Kidney (tissue), 14 donors: ENCODE data around the gene ME1. TPM values are rescaled to one million over a fixed set of nuclear protein-coding genes. Genes with fewer than 3 reads are reported as not detected.

Experiments
- DNase-seq, 5 donors: peaks; one replicate each; pipeline ENCODE4 v3.0.0-alpha.2; 2013 to 2020
- FAIRE-seq: peaks from 2 replicates; lab custom pipeline; 2012; peaks lifted over from hg19 to GRCh38; lab: Jason Lieb, UNC
- H3K27ac ChIP-seq, 2 donors: one replicate each; pipeline ENCODE4 v1.7.0; 2013; ENCODE audit warnings: low read depth in 2 of 2, low read length in 2 of 2, inconsistent platforms in 1 of 2
- H3K27me3 ChIP-seq: one replicate; pipeline ENCODE4 v1.7.1; 2013; ENCODE audit warnings: low read length, inconsistent platforms; ENCODE audit not compliant: control insufficient read depth, insufficient read depth
- H3K36me3 ChIP-seq, 3 donors: one replicate each; pipeline versions ENCODE4 v1.7.0 to v1.7.1; 2013; ENCODE audit warnings: low read length in 3 of 3, control low read depth in 1 of 3, inconsistent platforms in 1 of 3; ENCODE audit not compliant: insufficient read depth in 3 of 3, control insufficient read depth in 2 of 3
- H3K4me1 ChIP-seq, 3 donors: one replicate each; pipeline versions ENCODE4 v1.7.0 to v1.7.1; 2013; ENCODE audit warnings: low read length in 3 of 3, inconsistent platforms in 1 of 3, low read depth in 1 of 3; ENCODE audit not compliant: control insufficient read depth in 2 of 3, insufficient read depth in 2 of 3
- H3K4me3 ChIP-seq, 3 donors: one replicate each; pipeline versions ENCODE4 v1.7.0 to v1.8.1; 2013; ENCODE audit warnings: low read length in 3 of 3, control low read depth in 1 of 3, inconsistent platforms in 1 of 3
- H3K9ac ChIP-seq, 3 donors: one replicate each; pipeline versions ENCODE4 v1.7.0 to v1.7.1; 2013; ENCODE audit warnings: low read length in 3 of 3, control low read depth in 1 of 3, inconsistent platforms in 1 of 3
- H3K9me3 ChIP-seq, 3 donors: one replicate each; pipeline versions ENCODE4 v1.7.0 to v1.7.1; 2013; ENCODE audit warnings: low read length in 3 of 3, control low read depth in 1 of 3, inconsistent platforms in 1 of 3; ENCODE audit not compliant: control insufficient read depth in 2 of 3, insufficient read depth in 1 of 3
- intact Hi-C: fragments of 100-400 bp; cut with DNase I; formaldehyde crosslinking; loops from one replicate; pipeline ENCODE4 v1.11.1; 2022
- polyA plus RNA-seq: library from polyadenylated mRNA; stranded (reverse); fragments of 350-450 nt; fragmentation: Illumina TruSeq; extraction: RNeasy Lipid Tissue Mini Kit (QIAGEN cat#74804); gene quantifications from one replicate; pipeline ENCODE4 v1.2.3, GENCODE V29; 2014; ENCODE audit warnings: low read depth, low replicate concordance; ENCODE audit not compliant: insufficient read depth
- total RNA-seq: library from RNA; stranded (reverse); fragmentation: NEBNext Ultra II Directional; extraction: Animal tissue kit (Norgen Biotek cat#: 25700); gene quantifications from one replicate; pipeline ENCODE4 v1.2.1, GENCODE V29; 2021
- TF ChIP-seq, protein P1 (sequence below): IDR thresholded peaks from 3 replicates; pipeline ENCODE4 v1.5.1; 2012; ENCODE audit warnings: mild to moderate bottlenecking, moderate library complexity, borderline replicate concordance; ENCODE audit not compliant: insufficient read depth; ENCODE audit errors: extremely low read depth
- donor health status: control.
- donor health status: control.
- donor health status: control.
- donor health status: control.
- donor health status: control.
- donor health status: DM: yes; HTN: yes; CAD: no.
- donor health status: Normal renal cell carcinoma (clear cell type).

Gene ME1
- total and polyA plus RNA-seq, 2 donors from 2014 or later, result 3.3 to 5.5 TPM

DNA sequence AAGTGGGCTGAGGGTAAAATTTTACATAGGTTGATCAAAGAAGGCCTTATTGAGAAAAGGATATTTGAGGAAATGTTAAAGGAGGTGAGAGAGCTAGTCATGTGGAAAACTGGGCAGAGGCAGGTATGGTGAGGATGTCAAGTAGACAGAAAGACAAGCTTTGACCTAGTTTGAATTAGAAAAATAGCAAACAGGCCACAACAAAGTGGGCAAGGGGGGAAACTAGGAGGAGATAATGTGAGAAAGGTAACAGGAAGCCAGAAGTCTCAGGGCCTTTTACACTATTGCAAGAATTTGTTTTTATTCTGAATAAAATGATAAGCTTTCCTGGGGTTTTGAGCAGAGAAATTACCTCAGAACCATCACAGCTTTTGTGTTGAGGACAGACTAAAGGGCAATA, 122.0 kb downstream of the ME1 start:
- no peaks in the 10 kb centered on the region for H3K27me3 ChIP-seq
- no peak overlapping the region for H3K4me3 ChIP-seq
- H3K4me1 ChIP-seq, result no peaks in the 10 kb centered on the region
- intact Hi-C loops, result no loop called here
- H3K9me3 ChIP-seq, result no peaks in the 10 kb centered on the region
- H3K9ac ChIP-seq, result no peak overlapping the region
- no peak overlapping the region for H3K27ac ChIP-seq
- FAIRE-seq (no peak), DNase-seq (no peak)
- TF ChIP-seq, protein P1, sequence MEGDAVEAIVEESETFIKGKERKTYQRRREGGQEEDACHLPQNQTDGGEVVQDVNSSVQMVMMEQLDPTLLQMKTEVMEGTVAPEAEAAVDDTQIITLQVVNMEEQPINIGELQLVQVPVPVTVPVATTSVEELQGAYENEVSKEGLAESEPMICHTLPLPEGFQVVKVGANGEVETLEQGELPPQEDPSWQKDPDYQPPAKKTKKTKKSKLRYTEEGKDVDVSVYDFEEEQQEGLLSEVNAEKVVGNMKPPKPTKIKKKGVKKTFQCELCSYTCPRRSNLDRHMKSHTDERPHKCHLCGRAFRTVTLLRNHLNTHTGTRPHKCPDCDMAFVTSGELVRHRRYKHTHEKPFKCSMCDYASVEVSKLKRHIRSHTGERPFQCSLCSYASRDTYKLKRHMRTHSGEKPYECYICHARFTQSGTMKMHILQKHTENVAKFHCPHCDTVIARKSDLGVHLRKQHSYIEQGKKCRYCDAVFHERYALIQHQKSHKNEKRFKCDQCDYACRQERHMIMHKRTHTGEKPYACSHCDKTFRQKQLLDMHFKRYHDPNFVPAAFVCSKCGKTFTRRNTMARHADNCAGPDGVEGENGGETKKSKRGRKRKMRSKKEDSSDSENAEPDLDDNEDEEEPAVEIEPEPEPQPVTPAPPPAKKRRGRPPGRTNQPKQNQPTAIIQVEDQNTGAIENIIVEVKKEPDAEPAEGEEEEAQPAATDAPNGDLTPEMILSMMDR, result no peak
- H3K36me3 ChIP-seq, result no peaks in the 10 kb centered on the region

DNA sequence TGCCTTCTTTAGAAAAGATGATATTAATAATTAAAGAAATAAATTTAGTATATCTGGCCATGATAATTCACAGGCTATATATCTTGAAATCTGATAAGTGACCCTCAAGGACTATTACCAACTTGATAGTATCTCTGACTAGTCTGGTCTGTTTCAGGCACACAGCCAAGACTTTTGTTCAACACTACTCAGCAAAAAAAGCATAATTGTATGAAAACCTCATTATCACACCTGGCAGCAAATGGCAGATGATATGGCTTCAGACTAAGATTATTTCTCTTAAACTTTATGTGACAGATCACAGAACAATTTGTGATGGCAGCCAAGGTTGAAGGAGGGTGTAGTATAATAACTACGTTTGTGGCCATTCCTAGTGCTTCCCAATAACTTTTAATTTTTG, 123.0 kb downstream of the ME1 start:
- H3K9me3 ChIP-seq, result no peaks in the 10 kb centered on the region
- intact Hi-C loops, result no loop called here
- no peak for DNase-seq
- H3K36me3 ChIP-seq, result no peaks in the 10 kb centered on the region
- FAIRE-seq, result no peak
- H3K9ac ChIP-seq, result no peak overlapping the region
- no peak overlapping the region for H3K4me3 ChIP-seq
- no peaks in the 10 kb centered on the region for H3K27me3 ChIP-seq
- TF ChIP-seq, protein P1, result no peak
- no peak overlapping the region for H3K27ac ChIP-seq
- no peaks in the 10 kb centered on the region for H3K4me1 ChIP-seq

DNA sequence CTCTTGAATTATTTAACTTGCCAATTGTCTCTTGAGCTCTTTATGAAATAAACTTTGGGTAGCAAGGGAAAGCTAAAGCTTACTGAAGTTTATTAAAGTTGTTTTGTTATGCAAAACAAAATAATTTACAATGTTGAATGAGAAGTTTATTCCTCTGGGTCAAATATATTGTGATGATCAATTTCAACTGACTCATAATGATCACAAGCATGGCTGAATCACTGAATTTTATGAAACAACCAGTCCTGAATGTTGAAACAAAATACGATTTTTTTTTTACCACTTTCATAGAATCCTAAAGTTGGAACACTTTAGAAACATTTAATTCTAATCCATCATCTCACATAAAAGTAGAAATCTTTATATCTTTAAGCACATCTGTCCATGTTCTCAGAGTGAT, 127.4 kb downstream of the ME1 start:
- intact Hi-C loops, result no loop called here
- H3K9ac ChIP-seq, result no peak overlapping the region
- FAIRE-seq, result no peak

More for the DNA sequence above, 127.4 kb downstream of the ME1 start:
- Histone ChIP-seq H3K9me3 (no peaks in the 10 kb centered on the region), H3K4me1 (no peaks in the 10 kb centered on the region), H3K27me3 (no peaks in the 10 kb centered on the region), H3K4me3 (no peak overlapping the region), H3K36me3 (no peaks in the 10 kb centered on the region), H3K27ac (no peak overlapping the region)
- TF ChIP-seq, protein P1, result no peak
- no peak for DNase-seq
